ENCODE results near the gene ZNF320.

The ZNF320 gene

DNA sequence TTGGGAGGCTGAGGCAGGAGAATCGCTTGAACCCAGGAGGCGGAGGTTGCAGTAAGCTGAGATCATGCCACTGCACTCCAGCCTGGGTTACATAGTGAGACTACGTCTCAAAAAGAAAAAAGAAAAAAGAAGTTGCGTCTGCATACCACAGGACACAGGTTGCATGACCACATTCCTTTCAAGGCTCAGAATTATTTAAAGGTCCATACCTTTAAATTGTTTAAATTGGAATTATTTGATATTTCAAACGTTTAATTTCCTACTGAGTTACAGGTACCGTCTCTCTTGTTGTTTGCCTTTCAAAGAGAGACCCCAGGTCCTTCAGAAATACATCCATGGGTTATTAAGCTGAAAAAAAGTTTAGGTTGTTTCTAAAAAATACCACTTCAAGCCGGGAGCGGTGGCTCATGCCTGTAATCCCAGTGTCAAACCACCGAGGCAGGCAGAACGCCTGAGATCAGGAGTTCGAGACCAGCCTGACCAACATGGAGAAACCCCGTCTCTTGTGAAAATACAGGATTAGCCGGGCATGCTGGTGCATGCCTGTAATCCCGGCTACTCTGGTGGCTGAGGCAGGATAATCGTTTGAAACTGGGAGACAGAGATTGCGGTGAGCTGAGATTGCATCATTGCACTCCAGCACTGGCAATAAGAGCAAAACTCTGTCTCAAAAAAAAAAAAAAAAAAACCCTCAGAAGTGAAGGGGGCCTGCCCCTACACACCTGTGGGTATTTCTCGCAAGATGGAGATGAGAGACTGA is 46.6 kb upstream of the ZNF320 start:
- Histone ChIP-seq H3F3A (ENCODE audit: insufficient read depth, low read length) (no peaks in the 10 kb centered on the region), H3K79me2 (ENCODE audit: insufficient read depth, low read length) (no peaks in the 10 kb centered on the region), H3K9me3 (ENCODE audit: low read length) (peaks cover 15% of the 10 kb centered on the region), H3K4me1 (ENCODE audit: insufficient read depth, low read length, severe bottlenecking) (peaks cover 9% of the 10 kb centered on the region), H3K9me2 (ENCODE audit: low read depth, low read length) (no peaks in the 10 kb centered on the region), H3K27me3 (ENCODE audit: insufficient read depth, low read length) (no peaks in the 10 kb centered on the region), H3K36me3 (ENCODE audit: insufficient read depth, low read length) (peaks cover 4% of the 10 kb centered on the region; the same call in 1 of the 2 replicates), H2AFZ (ENCODE audit: low read length) (no peak overlapping the region), H3K4me2 (ENCODE audit: low read length) (no peak overlapping the region), H3K27ac (ENCODE audit: low read depth, low read length, poor library complexity, severe bottlenecking) (no peak overlapping the region), H4K20me1 (ENCODE audit: insufficient read depth, low read length) (no peaks in the 10 kb centered on the region), H3K4me3 (ENCODE audit: low read depth, low read length, poor library complexity, severe bottlenecking) (no peak overlapping the region), H3K9ac (ENCODE audit: low read length) (no peak overlapping the region)
- no peak for TF ChIP-seq EZH2 (IDR thresholded peaks at IDR 0.05; ENCODE audit: borderline replicate concordance, low read length)
- no peak for TF ChIP-seq CTCF (IDR thresholded peaks at IDR 0.05; ENCODE audit: low read length)

- H4K20me1 ChIP-seq (ENCODE audit: insufficient read depth, low read length): no peaks in the 10 kb centered on the region
- H3K27ac ChIP-seq (ENCODE audit: low read depth, low read length, poor library complexity, severe bottlenecking): no peak overlapping the region
- no peaks in the 10 kb centered on the region for H3K79me2 ChIP-seq (ENCODE audit: insufficient read depth, low read length)
- no peaks in the 10 kb centered on the region for H3F3A ChIP-seq (ENCODE audit: insufficient read depth, low read length)
- peak overlapping the region; percentile 99; the same call in 1 of the 2 replicates for H2AFZ ChIP-seq (ENCODE audit: low read length)
- H3K9me2 ChIP-seq (ENCODE audit: low read depth, low read length): no peaks in the 10 kb centered on the region
- H3K4me2 ChIP-seq (ENCODE audit: low read length): peak overlapping the region; percentile 84
- peaks cover 9% of the 10 kb centered on the region for H3K4me1 ChIP-seq (ENCODE audit: insufficient read depth, low read length, severe bottlenecking)
- H3K27me3 ChIP-seq (ENCODE audit: insufficient read depth, low read length): no peaks in the 10 kb centered on the region
- H3K36me3 ChIP-seq (ENCODE audit: insufficient read depth, low read length): peaks cover 7% of the 10 kb centered on the region
- TF ChIP-seq EZH2 (IDR thresholded peaks at IDR 0.05; ENCODE audit: borderline replicate concordance, low read length) (no peak), CTCF (IDR thresholded peaks at IDR 0.05; ENCODE audit: low read length) (no peak)
- H3K4me3 ChIP-seq (ENCODE audit: low read depth, low read length, poor library complexity, severe bottlenecking): peak overlapping the region; percentile 76
- H3K9me3 ChIP-seq (ENCODE audit: low read length): peaks cover 15% of the 10 kb centered on the region
- peak overlapping the region; percentile 61 for H3K9ac ChIP-seq (ENCODE audit: low read length)
Observed at GRCh38 chr19:52943134-52943883, 45.9 kb upstream of the ZNF320 start.

DNA sequence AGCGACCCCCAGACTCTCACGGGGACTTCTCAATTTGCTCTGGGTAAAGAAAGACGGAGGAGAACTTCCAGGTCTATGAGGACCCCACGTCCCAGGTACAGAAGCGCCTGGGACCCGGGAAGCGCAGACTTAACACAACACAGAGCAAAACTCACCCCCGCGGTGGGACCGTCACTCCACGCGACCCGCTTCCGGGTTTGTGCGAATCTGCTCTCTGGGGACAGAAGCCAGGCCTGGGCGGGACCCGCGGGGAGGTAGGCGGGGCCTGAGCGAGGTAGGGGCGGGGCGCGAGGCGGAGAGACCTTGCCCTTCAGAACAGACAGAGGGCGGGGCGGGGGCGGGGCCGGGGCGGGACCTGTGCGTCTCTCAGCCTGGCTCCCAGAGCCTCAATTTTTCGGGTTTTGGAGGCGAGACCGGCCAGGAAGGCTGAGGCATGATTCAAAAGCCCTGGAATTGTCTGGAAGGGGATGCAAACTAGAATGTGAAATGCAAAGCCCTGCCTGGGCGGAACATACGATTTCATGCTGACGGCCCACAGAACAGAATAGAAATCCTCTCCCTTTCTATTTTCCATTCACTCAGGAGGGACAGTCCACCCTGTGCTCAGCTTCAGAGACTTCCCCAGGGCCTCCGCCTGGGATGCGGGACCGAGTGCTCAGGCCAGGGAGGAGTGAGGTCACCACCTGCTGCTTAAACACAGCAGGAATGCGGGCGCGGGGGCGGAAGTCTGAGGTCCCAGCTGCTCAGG is 45.1 kb upstream of the ZNF320 start:
- Histone ChIP-seq H2AFZ (ENCODE audit: low read length) (peak overlapping the region; percentile 99; the same call in 1 of the 2 replicates), H3F3A (ENCODE audit: insufficient read depth, low read length) (no peaks in the 10 kb centered on the region), H3K27me3 (ENCODE audit: insufficient read depth, low read length) (no peaks in the 10 kb centered on the region), H3K9me3 (ENCODE audit: low read length) (peaks cover 12% of the 10 kb centered on the region), H3K9ac (ENCODE audit: low read length) (peak overlapping the region; percentile 69), H3K9me2 (ENCODE audit: low read depth, low read length) (no peaks in the 10 kb centered on the region), H3K27ac (ENCODE audit: low read depth, low read length, poor library complexity, severe bottlenecking) (peak overlapping the region; percentile 9), H3K4me3 (ENCODE audit: low read depth, low read length, poor library complexity, severe bottlenecking) (peak overlapping the region; percentile 76), H3K36me3 (ENCODE audit: insufficient read depth, low read length) (peaks cover 10% of the 10 kb centered on the region), H3K4me2 (ENCODE audit: low read length) (peak overlapping the region; percentile 84), H4K20me1 (ENCODE audit: insufficient read depth, low read length) (no peaks in the 10 kb centered on the region), H3K79me2 (ENCODE audit: insufficient read depth, low read length) (no peaks in the 10 kb centered on the region), H3K4me1 (ENCODE audit: insufficient read depth, low read length, severe bottlenecking) (peaks cover 9% of the 10 kb centered on the region)
- TF ChIP-seq EZH2 (IDR thresholded peaks at IDR 0.05; ENCODE audit: borderline replicate concordance, low read length) (no peak), CTCF (IDR thresholded peaks at IDR 0.05; ENCODE audit: low read length) (no peak)
